Erythroblast (primary cell): ENCODE measurements around the gene HMOX1.

Experiments
- GATA1 ChIP-seq: IDR thresholded peaks from 2 replicates; pipeline ENCODE4 v1.6.1; 2011; ENCODE audit warnings: low read depth, mild to moderate bottlenecking, control low read depth, low read length, moderate library complexity
- POLR2A ChIP-seq: IDR thresholded peaks from 2 replicates; pipeline ENCODE4 v1.6.1; 2011; ENCODE audit warnings: mild to moderate bottlenecking, low read length

DNA sequence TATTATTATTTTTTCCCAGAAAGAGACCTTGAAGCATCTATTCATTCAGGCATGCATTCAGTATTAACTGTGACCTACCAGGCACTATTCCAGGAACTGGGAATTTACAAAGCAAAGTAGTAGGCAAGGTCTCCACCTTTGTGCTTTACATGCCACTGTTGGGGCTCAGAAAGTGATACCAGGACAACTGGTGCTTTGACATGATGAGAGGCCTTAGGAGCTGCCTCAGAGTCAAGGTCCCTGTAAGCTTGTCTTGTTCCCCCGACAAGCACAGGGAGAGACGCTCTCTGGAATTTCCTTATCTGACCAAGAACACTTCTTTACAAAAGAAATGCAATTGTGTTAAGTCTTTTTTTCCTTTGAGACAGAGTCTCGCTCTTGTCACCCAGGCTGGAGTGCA lies 2.3 kb upstream of the HMOX1 start:
- TF ChIP-seq POLR2A, result no peak
- TF ChIP-seq GATA1, result no peak
